Muscle layer of duodenum (tissue), 2 donors: ENCODE results near the gene GLB1L.

Source experiments
- H3K27ac ChIP-seq: one replicate; pipeline ENCODE4 v1.7.0; 2013; ENCODE audit warnings: mild to moderate bottlenecking, low read length
- H3K27me3 ChIP-seq: one replicate; pipeline ENCODE4 v1.7.0; 2013; ENCODE audit warnings: low read depth, mild to moderate bottlenecking, control low read depth, low read length
- H3K36me3 ChIP-seq, 2 donors: one replicate each; pipeline ENCODE4 v1.7.0; 2013; ENCODE audit warnings: low read length in 2 of 2, control low read depth in 1 of 2, mild to moderate bottlenecking in 1 of 2; ENCODE audit not compliant: insufficient read depth in 2 of 2, control insufficient read depth in 1 of 2
- H3K4me1 ChIP-seq, 2 donors: one replicate each; pipeline ENCODE4 v1.7.0; 2013; ENCODE audit warnings: low read length in 2 of 2, mild to moderate bottlenecking in 2 of 2, control low read depth in 1 of 2, moderate library complexity in 1 of 2; ENCODE audit not compliant: insufficient read depth in 2 of 2, control insufficient read depth in 1 of 2
- H3K4me3 ChIP-seq, 2 donors: one replicate each; pipeline ENCODE4 v1.7.0; 2013; ENCODE audit warnings: low read length in 2 of 2, low read depth in 1 of 2, mild to moderate bottlenecking in 1 of 2
- H3K9me3 ChIP-seq, 2 donors: one replicate each; pipeline ENCODE4 v1.7.0; 2013; ENCODE audit warnings: low read length in 2 of 2, control low read depth in 1 of 2, mild to moderate bottlenecking in 1 of 2; ENCODE audit not compliant: control insufficient read depth in 1 of 2
- donor health status: healthy.

The GLB1L gene

DNA sequence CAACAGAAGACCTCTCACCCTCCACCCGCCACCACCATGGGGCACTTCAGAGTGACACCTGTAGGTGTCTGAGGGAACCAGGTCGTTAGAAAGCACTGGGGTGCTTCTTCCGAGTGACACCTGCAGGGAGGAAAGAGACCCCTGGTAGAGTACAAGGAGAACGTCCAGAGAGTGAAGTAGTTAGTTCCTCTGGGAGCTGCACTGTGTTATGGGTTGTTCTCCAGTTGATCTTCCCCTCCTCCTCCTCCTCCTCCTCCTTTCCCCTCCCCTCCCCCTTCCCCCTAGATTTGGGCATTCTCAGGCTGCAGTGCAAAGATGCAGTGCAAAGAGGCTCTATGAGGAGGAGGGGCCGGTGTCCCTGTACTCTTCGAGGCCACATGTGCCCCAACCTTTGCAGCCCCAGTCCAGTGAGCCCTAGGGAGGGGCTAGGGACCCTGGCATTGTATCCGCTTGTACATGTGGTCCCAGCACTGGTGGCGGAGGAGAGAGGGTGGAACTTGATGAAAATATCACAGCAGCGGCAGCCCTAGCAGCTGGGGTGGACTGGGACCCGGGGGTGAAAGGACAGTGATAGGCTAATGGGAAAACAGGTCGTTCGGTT, 34.8 kb upstream of the GLB1L start:
- H3K36me3 ChIP-seq = peaks cover 40 to 42% of the 10 kb centered on the region in 2 donors
- no peaks in the 10 kb centered on the region for H3K27me3 ChIP-seq
- no peaks in the 10 kb centered on the region for H3K9me3 ChIP-seq
- peak overlapping the region; percentile 79 to 87 for H3K4me3 ChIP-seq
- peaks cover 20 to 41% of the 10 kb centered on the region in 2 donors for H3K4me1 ChIP-seq
- H3K27ac ChIP-seq = peak overlapping the region; percentile 83

DNA sequence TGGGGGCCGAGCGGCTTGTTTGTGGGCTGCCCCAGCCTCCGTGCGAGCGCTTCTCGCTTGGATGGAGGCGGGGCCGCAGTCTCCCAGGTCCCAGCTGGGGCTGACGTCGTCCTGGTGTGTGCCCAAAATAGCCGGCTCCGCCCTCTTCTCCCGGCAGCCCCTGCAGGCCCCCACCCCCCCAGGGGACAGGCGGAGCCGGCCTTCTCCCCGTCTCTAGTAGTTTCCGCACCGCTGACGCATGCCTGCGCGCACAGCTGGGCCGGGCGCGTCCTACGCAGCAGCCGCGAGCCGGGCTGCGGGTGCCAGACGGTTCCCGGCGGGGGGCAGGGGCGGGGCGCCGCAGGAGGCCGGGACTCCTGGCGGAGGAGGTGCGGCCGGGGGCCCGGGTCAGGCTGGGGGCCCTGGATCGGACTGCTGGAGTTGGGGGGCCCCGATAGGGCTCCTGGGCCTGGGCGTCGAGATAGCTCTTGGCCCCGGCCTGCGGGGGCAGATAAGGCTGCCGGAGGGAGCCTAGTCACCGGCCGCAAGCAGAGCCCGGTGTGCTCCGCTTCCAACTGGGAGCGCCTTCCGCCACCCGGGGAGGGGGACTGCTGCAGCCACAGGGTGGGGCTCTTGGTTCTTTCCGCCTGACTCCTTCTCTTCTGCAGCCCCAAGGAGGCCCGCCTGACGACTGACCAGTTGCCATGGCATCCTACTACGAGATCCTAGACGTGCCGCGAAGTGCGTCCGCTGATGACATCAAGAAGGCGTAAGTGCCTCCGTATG, 34.1 kb upstream of the GLB1L start, which contains the start of gene DNAJB2:
DNAJB2 (plus strand) TSS at position 216 of the 765 bp plus-strand sequence; CDS start at position 684, 468 bp downstream.
- Histone ChIP-seq H3K9me3 (no peaks in the 10 kb centered on the region), H3K27me3 (no peaks in the 10 kb centered on the region), H3K4me1 (peaks cover 20 to 41% of the 10 kb centered on the region in 2 donors), H3K4me3 (peak within 1 kb of the TSS; percentile 79 to 87), H3K36me3 (peaks cover 34 to 36% of the 10 kb centered on the region in 2 donors), H3K27ac (peak within 1 kb of the TSS; percentile 85)

DNA sequence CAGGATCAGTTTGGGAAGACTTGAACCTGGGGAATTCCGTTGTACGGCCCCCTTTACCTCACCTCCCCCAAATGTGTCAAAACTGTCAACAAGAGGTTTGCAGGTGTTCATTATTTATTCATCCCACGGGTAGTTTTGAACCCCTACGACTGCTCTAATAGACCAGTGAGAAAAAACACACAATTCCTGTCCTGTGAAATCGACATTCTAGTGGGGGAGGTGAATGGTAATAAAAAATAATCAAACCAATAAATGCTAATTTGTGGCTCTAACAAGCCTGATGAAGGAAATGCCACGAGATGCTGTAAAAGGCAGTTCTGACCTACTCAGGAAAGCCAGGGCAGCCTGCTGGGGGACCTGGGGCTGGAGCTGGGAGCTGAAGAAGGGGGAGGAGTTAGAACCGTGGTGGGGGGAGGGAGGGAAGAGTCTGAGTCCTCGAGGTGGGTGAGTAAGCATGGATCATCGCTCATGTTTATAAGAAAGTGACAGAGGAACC, 33.5 kb upstream of the GLB1L start:
- H3K27me3 ChIP-seq = no peaks in the 10 kb centered on the region
- H3K27ac ChIP-seq = peak overlapping the region; percentile 85
- H3K4me1 ChIP-seq = peaks cover 20 to 45% of the 10 kb centered on the region in 2 donors

GRCh38 chr2:219277703-219278654, 32.7 kb upstream of the GLB1L start:
- H3K4me3 ChIP-seq = peak overlapping the region; percentile 54 to 79
- peak overlapping the region; percentile 85 for H3K27ac ChIP-seq
- no peaks in the 10 kb centered on the region for H3K9me3 ChIP-seq
- H3K36me3 ChIP-seq = peaks cover 24 to 27% of the 10 kb centered on the region in 2 donors
- no peaks in the 10 kb centered on the region for H3K27me3 ChIP-seq
- peaks cover 20 to 45% of the 10 kb centered on the region in 2 donors for H3K4me1 ChIP-seq

More for the DNA sequence above, 33.5 kb upstream of the GLB1L start:
- Histone ChIP-seq H3K9me3 (no peaks in the 10 kb centered on the region), H3K36me3 (peaks cover 27 to 34% of the 10 kb centered on the region in 2 donors), H3K4me3 (peak overlapping the region; percentile 54 to 79)

DNA sequence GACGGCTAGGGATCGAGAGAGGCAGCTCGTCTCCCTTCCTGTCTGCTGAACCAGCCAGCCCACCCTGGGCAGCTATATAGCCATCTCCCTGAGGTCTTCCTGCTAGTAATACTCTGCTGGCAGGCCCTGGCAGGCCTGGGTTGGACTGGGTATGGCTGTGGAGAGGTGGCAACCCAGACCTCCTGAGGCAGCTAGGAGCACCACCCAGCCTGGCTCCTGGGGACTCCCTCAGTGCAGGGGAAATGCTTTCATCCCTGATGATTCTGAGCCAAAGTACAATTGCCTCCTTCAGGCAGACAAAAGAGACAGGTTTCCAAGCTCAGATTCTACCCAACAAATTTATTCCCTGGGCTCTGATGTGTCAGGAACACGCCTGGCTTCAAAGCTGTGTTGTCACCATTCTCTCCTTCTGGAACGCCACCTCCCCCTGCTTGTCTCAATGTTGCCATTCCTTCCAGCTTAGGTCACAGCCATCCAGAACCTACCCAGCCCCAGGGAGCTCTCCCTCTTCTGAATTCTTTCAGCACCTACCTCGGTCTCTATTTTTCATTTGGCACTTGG, 29.2 kb upstream of the GLB1L start:
- Histone ChIP-seq H3K27me3 (no peaks in the 10 kb centered on the region), H3K4me3 (no peak overlapping the region), H3K36me3 (peaks cover 0 to 4% of the 10 kb centered on the region in 2 donors), H3K4me1 (peaks cover 11 to 22% of the 10 kb centered on the region in 2 donors), H3K27ac (peak overlapping the region; percentile 29), H3K9me3 (no peaks in the 10 kb centered on the region)

GRCh38 chr2:219273937-219274336, 28.7 kb upstream of the GLB1L start:
- no peaks in the 10 kb centered on the region for H3K9me3 ChIP-seq
- H3K36me3 ChIP-seq = peaks cover 0 to 4% of the 10 kb centered on the region in 2 donors
- no peaks in the 10 kb centered on the region for H3K27me3 ChIP-seq
- H3K4me1 ChIP-seq = peaks cover 11 to 21% of the 10 kb centered on the region in 2 donors
- H3K27ac ChIP-seq = peak overlapping the region; percentile 29
- no peak overlapping the region for H3K4me3 ChIP-seq

DNA sequence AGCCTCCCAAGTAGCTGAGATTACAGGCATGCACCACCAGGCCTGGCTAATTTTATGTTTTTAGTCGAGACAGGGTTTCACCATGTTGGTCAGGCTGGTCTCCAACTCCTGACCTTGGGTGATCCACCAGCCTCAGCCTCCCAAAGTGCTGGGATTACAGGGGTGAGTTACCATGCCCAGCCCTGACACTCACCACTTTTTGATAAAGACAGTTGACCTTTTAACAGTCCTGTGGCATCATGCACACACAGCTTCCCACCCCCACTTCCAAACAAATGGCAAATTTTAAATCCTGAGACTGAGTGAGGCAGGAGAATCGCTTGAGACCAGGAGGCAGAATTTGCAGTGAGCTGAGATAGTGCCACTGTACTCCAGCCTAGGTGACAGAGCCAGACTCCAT, 27.8 kb upstream of the GLB1L start:
- H3K4me1 ChIP-seq = peaks cover 3 to 12% of the 10 kb centered on the region in 2 donors
- H3K27ac ChIP-seq = no peak overlapping the region
- no peaks in the 10 kb centered on the region for H3K9me3 ChIP-seq
- peaks cover 0 to 4% of the 10 kb centered on the region in 2 donors for H3K36me3 ChIP-seq
- no peaks in the 10 kb centered on the region for H3K27me3 ChIP-seq
- H3K4me3 ChIP-seq = no peak overlapping the region

- H3K4me3 ChIP-seq = no peak overlapping the region
- H3K27ac ChIP-seq = no peak overlapping the region
- no peaks in the 10 kb centered on the region for H3K9me3 ChIP-seq
- H3K4me1 ChIP-seq = peaks cover 0 to 5% of the 10 kb centered on the region in 2 donors
- peaks cover 0 to 4% of the 10 kb centered on the region in 2 donors for H3K36me3 ChIP-seq
- H3K27me3 ChIP-seq = no peaks in the 10 kb centered on the region
Observed at GRCh38 chr2:219272356-219272755, 27.1 kb upstream of the GLB1L start.

DNA sequence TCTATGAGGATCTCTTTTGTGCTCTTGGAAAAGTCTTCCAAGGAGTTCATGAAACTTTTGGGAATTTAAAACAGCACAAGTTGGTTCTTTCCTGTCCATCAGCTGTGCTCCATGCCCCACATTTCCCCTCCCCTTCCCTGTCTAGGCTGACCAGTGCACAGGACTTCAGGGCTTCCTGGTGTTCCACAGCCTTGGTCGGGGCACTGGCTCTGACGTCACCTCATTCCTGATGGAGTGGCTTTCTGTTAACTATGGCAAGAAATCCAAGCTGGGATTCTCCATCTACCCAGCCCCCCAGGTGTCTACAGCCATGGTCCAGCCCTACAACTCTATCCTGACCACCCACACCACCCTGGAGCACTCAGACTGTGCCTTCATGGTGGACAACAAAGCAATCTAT, 25.8 kb upstream of the GLB1L start:
- H3K27me3 ChIP-seq = no peaks in the 10 kb centered on the region
- peaks cover 0 to 5% of the 10 kb centered on the region in 2 donors for H3K4me1 ChIP-seq
- H3K27ac ChIP-seq = no peak overlapping the region
- no peaks in the 10 kb centered on the region for H3K9me3 ChIP-seq
- no peak overlapping the region for H3K4me3 ChIP-seq
- H3K36me3 ChIP-seq = peaks cover 0 to 4% of the 10 kb centered on the region in 2 donors

DNA sequence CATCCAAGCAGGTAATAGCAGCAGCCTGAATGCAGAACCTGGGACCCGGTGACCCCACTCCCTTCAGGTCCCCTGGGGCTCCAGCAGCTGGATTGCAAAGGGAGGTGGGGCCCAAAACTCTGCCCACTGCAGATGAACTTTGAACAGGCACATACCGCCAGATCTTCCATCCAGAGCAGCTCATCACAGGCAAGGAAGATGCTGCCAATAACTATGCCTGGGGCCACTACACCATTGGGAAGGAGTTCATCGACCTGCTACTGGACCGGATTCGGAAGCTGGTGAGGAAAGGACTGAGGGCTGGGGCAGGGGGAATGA, 24.8 kb upstream of the GLB1L start:
- no peaks in the 10 kb centered on the region for H3K9me3 ChIP-seq
- H3K4me3 ChIP-seq = no peak overlapping the region
- peaks cover 0 to 4% of the 10 kb centered on the region in 2 donors for H3K36me3 ChIP-seq
- peaks cover 0 to 5% of the 10 kb centered on the region in 2 donors for H3K4me1 ChIP-seq
- H3K27me3 ChIP-seq = no peaks in the 10 kb centered on the region
- H3K27ac ChIP-seq = no peak overlapping the region
